ENCODE results near the gene PCDHA1. TPM values are rescaled to one million over a fixed set of nuclear protein-coding genes. Genes with fewer than 3 reads are reported as not detected.

Gene PCDHA1
- total RNA-seq, 1 donor from 2014 or later, result not detected

DNA sequence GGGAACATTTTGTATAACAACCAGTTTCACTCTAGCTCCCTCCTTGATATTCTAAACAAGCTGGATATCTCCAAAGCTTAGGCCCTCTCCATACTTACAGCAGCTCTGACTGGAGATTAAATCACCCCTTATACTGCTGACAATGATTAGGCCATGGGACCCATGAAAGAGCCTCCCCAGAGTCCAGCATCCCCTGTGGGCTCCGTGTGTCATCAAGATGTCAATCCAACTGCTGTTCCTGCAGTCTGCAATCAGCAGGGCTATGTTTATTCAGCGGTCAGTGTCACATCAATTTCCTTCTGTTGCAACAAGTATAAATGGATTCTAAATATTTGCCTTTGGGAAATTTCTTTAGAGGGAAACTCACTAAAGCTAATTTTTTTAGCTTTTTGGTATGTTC is 206.9 kb downstream of the PCDHA1 start:
- H3K4me1 Mint-ChIP-seq, result no peaks in the 10 kb centered on the region
- no peaks in the 10 kb centered on the region for H3K27me3 Mint-ChIP-seq
- H3K4me3 Mint-ChIP-seq, result no peak overlapping the region
- no peaks in the 10 kb centered on the region for H3K9me3 Mint-ChIP-seq
- H3K27ac Mint-ChIP-seq, result no peak overlapping the region
- intact Hi-C loops (cut with micrococcal nuclease), result no loop called here
- H3K36me3 Mint-ChIP-seq (ENCODE audit: low read depth), result no peaks in the 10 kb centered on the region
- DNase-seq, result no peak

DNA sequence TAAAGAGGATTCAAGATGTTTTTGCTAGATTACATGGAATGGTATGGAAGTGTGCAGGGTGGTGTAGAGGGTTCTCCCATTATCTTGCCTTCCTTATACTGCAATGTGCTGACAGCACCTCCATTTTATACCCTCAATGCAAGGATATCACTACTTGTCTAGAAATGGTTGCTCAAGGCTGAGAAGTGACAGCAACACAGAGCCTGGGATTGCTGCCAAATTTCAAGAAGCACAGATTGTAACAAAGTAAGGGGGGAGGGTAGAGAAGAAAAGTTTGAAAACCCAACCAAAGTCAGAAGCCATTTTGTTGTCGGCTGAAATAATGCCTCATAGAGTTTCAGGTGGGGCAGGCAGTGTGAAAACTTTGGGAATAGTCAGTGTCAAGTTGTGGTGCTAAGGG is 210.1 kb downstream of the PCDHA1 start:
- Mint-ChIP-seq H3K9me3 (no peaks in the 10 kb centered on the region), H3K27ac (no peak overlapping the region), H3K27me3 (peaks cover 1% of the 10 kb centered on the region), H3K4me3 (no peak overlapping the region), H3K4me1 (no peaks in the 10 kb centered on the region), H3K36me3 (ENCODE audit: low read depth) (no peaks in the 10 kb centered on the region)
- DNase-seq, result no peak
- intact Hi-C loops (cut with micrococcal nuclease), result no loop called here

DNA sequence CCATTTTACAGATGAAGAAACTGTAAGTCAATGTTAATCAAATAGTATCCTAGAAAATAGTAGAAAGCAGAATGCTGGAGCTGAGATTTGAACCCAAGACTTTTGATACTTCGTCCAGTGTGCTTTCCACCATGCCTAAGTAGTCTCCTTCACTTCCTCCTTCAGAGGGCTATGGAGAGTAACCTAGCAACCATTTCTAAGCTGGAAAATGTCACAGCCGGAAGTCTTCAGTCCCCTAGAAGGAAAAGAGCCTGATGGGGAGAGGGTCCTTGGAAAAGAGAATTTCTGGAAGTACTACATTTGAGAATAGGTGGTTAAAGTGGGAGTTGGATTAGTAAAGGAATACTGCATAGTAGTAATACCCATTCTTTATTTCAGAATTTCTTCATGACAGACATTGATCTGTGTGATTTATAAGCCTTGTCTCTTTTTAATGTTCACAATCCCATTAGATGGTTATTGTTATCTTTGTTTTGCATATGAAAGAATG is 213.0 kb downstream of the PCDHA1 start:
- DNase-seq, result no peak
- intact Hi-C loops (cut with micrococcal nuclease), result no loop called here
- H3K9me3 Mint-ChIP-seq, result no peaks in the 10 kb centered on the region
- no peaks in the 10 kb centered on the region for H3K4me1 Mint-ChIP-seq
- no peak overlapping the region for H3K4me3 Mint-ChIP-seq
- H3K36me3 Mint-ChIP-seq (ENCODE audit: low read depth), result no peaks in the 10 kb centered on the region
- peaks cover 17% of the 10 kb centered on the region for H3K27me3 Mint-ChIP-seq
- H3K27ac Mint-ChIP-seq, result no peak overlapping the region

DNA sequence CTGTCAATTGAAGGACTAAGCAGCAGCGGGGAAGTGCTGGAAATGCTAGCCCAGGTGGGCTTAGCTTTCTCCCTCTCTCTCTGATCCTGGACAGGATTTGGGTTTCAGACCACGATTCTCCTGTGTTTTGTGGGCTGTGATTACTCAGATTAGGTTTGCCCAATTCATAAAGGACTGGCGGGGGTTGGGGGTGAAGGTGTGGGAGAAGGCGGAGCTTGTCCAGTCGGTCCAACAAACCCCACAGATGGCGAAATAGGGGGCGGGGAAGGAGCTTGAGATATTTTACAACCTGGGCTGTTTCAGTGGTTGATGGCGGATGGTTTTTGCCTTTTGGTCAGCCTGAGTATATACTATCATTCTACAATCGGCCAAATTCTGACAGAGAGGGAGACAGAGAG is 215.5 kb downstream of the PCDHA1 start:
- Mint-ChIP-seq H3K4me1 (no peaks in the 10 kb centered on the region), H3K36me3 (ENCODE audit: low read depth) (no peaks in the 10 kb centered on the region), H3K4me3 (no peak overlapping the region), H3K27ac (no peak overlapping the region), H3K9me3 (no peaks in the 10 kb centered on the region), H3K27me3 (peaks cover 17% of the 10 kb centered on the region)
- intact Hi-C loops (cut with micrococcal nuclease), result no loop called here
- DNase-seq, result no peak

DNA sequence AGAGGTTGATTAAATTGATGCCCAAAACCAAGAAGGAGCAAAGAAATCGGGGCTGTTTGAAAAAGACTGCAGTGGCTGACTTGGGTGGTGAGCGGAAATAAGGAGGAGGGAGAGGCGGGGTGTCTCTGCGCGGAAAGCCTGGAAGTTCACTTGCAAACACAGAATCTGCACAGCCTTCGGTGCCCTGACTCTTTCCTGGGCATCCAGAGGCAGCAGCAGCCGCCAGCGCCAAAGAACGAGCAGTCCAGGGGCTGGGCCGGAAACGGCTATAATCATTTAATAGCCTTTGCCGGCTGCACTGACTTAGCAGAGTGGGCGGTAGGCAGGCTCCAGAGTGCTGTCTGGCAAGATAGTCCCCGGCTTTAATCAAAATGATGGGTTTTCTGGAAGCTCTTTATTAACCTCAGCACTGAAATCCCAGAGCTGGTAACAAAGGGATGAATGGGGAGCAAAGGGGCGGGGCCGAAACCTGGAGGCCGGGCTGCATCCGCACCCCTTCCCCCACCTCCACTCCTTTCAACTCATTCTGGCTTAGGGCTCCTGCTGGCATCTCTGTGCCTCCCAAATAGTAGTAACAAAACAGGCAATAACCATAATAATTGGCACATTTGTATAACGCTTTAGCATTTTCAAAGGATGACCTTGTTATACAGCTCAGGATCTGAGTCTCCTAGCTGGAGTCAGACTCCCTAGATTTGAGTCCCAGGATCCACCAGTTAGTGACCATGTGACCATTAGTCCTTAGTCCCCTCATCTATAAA is 216.1 kb downstream of the PCDHA1 start:
- no peaks in the 10 kb centered on the region for H3K9me3 Mint-ChIP-seq
- no peak overlapping the region for H3K27ac Mint-ChIP-seq
- H3K27me3 Mint-ChIP-seq, result peaks cover 17% of the 10 kb centered on the region
- intact Hi-C loops (cut with micrococcal nuclease), result no loop called here
- no peak overlapping the region for H3K4me3 Mint-ChIP-seq
- H3K36me3 Mint-ChIP-seq (ENCODE audit: low read depth), result no peaks in the 10 kb centered on the region
- H3K4me1 Mint-ChIP-seq, result no peaks in the 10 kb centered on the region
- no peak for DNase-seq

DNA sequence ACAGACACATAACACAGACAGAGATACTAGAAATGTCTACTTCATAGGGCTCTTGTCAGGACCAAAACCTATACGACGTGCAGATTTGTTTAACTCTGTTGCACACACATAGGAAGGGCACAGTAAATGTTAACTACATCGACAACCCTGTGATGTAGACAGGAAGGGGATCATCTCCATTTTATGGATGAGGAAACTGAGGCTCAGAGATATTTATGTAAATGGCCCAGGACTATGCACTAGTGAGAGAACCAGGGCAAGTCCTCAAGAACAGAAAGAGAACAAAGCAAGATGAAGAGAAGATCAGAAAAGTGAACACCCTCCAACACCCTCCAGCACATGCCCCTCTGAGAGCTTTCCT is 216.6 kb downstream of the PCDHA1 start:
- intact Hi-C loops (cut with micrococcal nuclease), result no loop called here
- Mint-ChIP-seq H3K9me3 (no peaks in the 10 kb centered on the region), H3K4me1 (no peaks in the 10 kb centered on the region), H3K27me3 (peaks cover 17% of the 10 kb centered on the region), H3K4me3 (no peak overlapping the region), H3K27ac (no peak overlapping the region), H3K36me3 (ENCODE audit: low read depth) (no peaks in the 10 kb centered on the region)
- DNase-seq, result no peak

DNA sequence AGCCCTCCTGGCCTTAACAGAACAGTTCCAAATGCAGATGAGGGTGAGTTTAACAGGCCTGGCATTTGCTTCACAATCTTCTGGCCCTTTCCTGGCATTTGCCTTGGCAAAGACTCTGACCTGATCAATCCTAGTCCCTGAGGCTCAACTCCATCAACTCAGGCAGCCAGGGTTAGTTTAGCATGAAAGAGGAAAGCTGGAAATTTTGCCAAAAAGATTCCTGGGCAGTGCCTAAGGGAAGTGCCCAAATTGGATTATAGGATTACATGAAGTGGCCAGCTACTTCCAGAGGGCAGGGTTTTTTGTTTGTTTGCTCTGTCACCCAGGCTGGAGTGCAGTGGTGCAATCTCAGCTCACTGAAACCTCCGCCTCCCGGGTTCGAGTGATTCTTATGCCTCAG is 217.1 kb downstream of the PCDHA1 start:
- Mint-ChIP-seq H3K27me3 (peaks cover 17% of the 10 kb centered on the region), H3K4me1 (no peaks in the 10 kb centered on the region)

DNA sequence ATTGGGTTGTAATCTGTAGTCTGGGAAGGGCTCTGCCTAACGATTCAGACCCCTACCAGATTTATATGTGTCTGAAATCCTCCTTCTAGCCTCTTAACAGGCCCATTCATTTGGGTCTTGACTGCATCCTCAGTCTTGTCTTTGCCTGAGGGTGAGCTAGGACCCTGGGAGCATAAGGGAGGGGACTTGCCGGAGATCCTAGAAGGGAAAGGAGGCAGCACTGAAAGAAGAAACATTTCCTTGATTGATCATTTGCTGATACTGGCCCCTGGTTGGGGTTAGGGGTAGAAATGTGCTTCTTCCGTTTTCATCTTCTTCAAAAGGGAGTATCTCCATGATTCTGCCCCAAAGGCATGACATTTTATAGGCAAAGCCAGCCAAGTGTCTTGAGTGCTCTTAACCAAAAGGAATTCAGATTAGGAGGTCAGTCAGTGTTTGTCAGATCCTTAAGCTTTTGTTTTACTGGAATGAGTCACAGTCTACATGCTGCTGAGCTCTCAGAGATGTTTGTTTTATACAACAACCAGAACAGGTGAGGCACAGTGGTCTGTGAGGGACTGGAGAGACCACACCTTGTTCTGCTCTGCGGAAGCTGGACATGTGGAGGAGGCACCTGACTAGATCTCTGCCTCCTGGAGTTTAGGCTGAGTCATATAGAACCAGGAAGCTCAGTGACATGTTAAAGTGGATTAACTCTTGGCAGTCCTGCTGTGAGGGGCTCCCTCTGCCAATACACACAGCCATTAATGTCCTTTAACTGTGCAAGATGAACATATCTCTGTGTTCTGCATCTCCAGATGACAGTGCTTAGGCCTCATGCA is 218.1 kb downstream of the PCDHA1 start:
- Mint-ChIP-seq H3K27me3 (peaks cover 17% of the 10 kb centered on the region), H3K4me3 (no peak overlapping the region), H3K9me3 (no peaks in the 10 kb centered on the region), H3K36me3 (ENCODE audit: low read depth) (no peaks in the 10 kb centered on the region), H3K4me1 (no peaks in the 10 kb centered on the region), H3K27ac (no peak overlapping the region)
- intact Hi-C loops (cut with micrococcal nuclease), result no loop called here
- DNase-seq, result no peak

More for the DNA sequence above, 217.1 kb downstream of the PCDHA1 start:
- intact Hi-C loops (cut with micrococcal nuclease), result no loop called here
- Mint-ChIP-seq H3K36me3 (ENCODE audit: low read depth) (no peaks in the 10 kb centered on the region), H3K27ac (no peak overlapping the region), H3K4me3 (no peak overlapping the region), H3K9me3 (no peaks in the 10 kb centered on the region)
- DNase-seq, result no peak

DNA sequence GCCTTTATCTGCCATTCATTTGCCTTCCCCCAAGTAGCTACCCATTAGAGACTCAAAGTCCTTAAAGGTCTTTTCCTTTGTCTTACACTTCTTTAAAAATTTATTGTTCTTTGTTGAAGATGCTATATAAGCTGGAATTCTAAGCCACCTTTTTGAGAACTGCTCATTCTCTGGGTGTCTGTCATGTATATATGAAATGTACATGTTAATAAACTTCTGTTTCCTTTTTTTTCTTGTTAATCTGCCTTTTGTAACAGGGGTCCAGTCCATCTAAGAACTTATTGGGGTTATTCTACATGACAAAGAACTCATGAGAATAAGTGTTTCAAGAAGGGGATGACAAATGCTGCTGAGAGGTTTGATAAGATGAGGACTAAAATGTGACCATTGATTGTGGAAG is 221.9 kb downstream of the PCDHA1 start:
- intact Hi-C loops (cut with micrococcal nuclease), result no loop called here
- Mint-ChIP-seq H3K4me3 (no peak overlapping the region), H3K36me3 (ENCODE audit: low read depth) (no peaks in the 10 kb centered on the region), H3K27me3 (no peaks in the 10 kb centered on the region), H3K4me1 (no peaks in the 10 kb centered on the region), H3K27ac (no peak overlapping the region), H3K9me3 (no peaks in the 10 kb centered on the region)
- no peak for DNase-seq

DNA sequence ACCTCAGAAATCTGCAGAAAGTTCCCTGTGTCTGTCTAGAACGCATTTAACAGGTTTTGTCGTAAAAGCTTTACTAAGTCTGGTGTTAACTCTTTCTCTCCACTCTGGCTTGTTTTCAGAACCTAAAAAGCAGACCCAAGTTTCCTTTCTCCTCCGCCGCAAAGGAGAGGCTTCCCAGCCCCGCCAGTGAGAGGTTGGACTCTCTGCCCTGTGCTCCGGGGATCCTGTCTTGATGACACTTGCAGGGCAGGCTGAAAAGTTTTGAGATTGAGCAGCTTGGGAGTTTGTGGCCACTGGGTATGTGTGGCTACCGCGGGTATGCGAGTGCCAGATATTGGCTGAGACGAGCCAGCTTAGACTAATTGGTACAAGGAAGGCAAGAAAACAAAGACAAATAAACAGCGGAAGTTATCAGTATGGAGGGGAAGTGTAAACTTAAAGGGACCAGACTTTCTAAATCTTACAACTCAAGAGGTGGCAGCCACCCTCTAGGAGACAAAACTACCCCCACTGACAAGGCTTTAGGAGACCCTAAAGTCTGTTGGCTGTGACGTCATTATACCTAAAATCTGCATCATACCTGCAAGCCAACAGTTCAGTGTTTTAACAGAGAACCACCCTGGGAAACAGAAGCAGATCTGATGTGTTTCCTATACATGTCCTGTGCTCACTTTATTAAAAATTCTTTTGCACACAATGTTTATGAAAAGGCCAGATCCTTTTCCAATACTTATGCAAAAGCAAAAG is 224.3 kb downstream of the PCDHA1 start:
- intact Hi-C loops (cut with micrococcal nuclease), result no loop called here
- Mint-ChIP-seq H3K4me1 (no peaks in the 10 kb centered on the region), H3K27me3 (no peaks in the 10 kb centered on the region), H3K4me3 (no peak overlapping the region), H3K27ac (no peak overlapping the region), H3K36me3 (ENCODE audit: low read depth) (no peaks in the 10 kb centered on the region), H3K9me3 (no peaks in the 10 kb centered on the region)
- DNase-seq, result no peak

DNA sequence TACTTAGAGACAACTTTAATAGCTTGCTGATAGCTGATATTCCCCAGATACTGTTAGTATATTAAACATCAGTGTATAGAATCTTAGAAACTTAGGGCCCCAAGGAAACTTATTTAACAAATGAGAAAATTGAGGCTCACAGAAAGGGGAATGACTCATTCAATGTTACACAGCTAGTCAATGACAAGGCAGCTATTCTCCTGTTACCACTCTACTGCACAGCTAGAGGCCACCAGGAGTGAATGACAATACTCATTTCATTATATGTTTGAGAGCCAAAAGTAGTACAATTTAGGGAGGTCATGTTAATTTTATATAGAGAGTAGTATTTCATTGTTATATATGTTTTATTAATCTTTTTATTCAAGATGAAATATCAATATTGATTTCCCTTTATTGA is 232.0 kb downstream of the PCDHA1 start:
- no peaks in the 10 kb centered on the region for H3K9me3 Mint-ChIP-seq
- no peak for DNase-seq
- no peak overlapping the region for H3K27ac Mint-ChIP-seq
- no peaks in the 10 kb centered on the region for H3K4me1 Mint-ChIP-seq
- H3K27me3 Mint-ChIP-seq, result no peaks in the 10 kb centered on the region
- no peaks in the 10 kb centered on the region for H3K36me3 Mint-ChIP-seq (ENCODE audit: low read depth)
- no peak overlapping the region for H3K4me3 Mint-ChIP-seq
- intact Hi-C loops (cut with micrococcal nuclease), result no loop called here

DNA sequence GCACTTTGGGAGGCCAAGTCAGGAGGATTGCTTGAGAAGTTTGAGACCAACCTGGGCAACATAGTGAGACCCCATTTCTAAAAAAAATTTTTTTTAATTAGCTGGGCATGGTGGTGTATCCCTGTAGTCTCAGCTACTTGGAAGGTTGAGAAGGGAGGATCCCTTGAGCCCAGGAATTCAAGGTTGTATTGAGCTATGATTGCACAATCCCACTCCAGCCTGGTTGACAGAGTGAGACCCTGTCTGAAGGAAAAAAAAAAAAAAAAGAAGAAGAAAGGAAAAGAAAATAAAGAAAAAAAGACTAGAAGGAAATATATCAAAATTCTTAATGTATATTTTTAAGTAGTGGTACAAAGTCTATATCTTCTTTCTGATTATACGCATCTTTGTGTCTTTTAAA is 236.4 kb downstream of the PCDHA1 start:
- H3K4me1 Mint-ChIP-seq, result no peaks in the 10 kb centered on the region
- no peak overlapping the region for H3K4me3 Mint-ChIP-seq
- no peaks in the 10 kb centered on the region for H3K27me3 Mint-ChIP-seq
- H3K36me3 Mint-ChIP-seq (ENCODE audit: low read depth), result no peaks in the 10 kb centered on the region
- no peak overlapping the region for H3K27ac Mint-ChIP-seq
- intact Hi-C loops (cut with micrococcal nuclease), result no loop called here
- DNase-seq, result no peak
- no peaks in the 10 kb centered on the region for H3K9me3 Mint-ChIP-seq

DNA sequence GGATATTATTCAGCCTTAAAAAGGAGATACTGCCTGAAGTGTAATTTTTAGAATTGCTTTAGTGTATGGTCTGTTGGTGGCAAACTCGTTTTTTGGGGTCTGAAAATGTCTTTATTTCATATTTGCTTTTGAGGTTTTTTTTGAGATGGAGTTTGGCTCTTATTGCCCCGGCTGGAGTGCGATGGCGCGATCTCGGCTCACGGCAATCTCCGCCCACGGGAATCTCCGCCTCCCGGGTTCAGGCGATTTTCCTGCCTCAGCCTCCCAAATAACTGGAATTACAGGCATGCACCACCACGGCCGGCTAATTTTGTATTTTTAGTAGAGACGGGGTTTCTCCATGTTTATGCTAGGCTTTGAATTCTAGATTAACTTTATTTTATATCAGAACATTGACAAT is 245.1 kb downstream of the PCDHA1 start:
- no peak overlapping the region for H3K27ac Mint-ChIP-seq
- no peaks in the 10 kb centered on the region for H3K27me3 Mint-ChIP-seq
- no peak for DNase-seq
- no peaks in the 10 kb centered on the region for H3K36me3 Mint-ChIP-seq (ENCODE audit: low read depth)
- H3K4me1 Mint-ChIP-seq, result no peaks in the 10 kb centered on the region
- no peaks in the 10 kb centered on the region for H3K9me3 Mint-ChIP-seq
- no peak overlapping the region for H3K4me3 Mint-ChIP-seq
- intact Hi-C loops (cut with micrococcal nuclease), result no loop called here

DNA sequence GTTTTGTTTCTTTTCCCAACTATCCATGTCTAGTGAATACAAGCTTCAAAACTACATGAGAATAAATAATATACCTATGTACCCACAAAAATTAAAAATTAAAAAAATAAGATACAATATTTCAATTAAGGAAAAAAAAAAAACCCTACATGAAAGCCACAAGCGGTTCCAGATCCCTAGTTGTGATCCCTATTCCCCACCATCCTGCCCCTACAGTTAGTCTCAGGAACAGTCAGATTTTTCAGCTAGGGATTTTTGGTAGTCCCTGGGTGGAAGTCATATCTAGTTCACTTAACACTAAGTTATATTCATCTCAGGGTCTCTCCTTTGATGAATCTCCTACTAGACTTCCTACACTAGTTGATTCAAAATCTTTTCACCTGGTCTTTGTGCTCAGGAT is 246.7 kb downstream of the PCDHA1 start:
- intact Hi-C loops (cut with micrococcal nuclease), result no loop called here
- Mint-ChIP-seq H3K4me1 (no peaks in the 10 kb centered on the region), H3K9me3 (no peaks in the 10 kb centered on the region), H3K36me3 (ENCODE audit: low read depth) (no peaks in the 10 kb centered on the region), H3K27me3 (no peaks in the 10 kb centered on the region), H3K4me3 (no peak overlapping the region), H3K27ac (no peak overlapping the region)
- DNase-seq, result no peak

Data from activated CD4-positive, alpha-beta T cell treated with anti-CD3 and anti-CD28 coated beads, Interleukin-2, amount 10 ng/mL, durations not matched to agents 24 days and 14 days (primary cell).